Hematopoietic multipotent progenitor cell (in vitro differentiated cells): Measurements from ENCODE around the gene CHN2. TPM values are rescaled to one million over a fixed set of nuclear protein-coding genes. Genes with fewer than 3 reads are reported as not detected.
"Not testable (repeated sequence)": the region's sequence is repeated elsewhere in the genome, so short reads cannot be mapped to it uniquely, and the experiment has no call there.

ENCODE experiments used
- DNase-seq, 3 donors: peaks; one replicate each; pipeline ENCODE4 v3.0.0-alpha.2; 2011 to 2015; ENCODE audit warnings: low read depth in 2 of 3, low spot score in 2 of 3
- total RNA-seq: library from RNA; depleted of rRNA; stranded (reverse); fragments of >200 nt; gene quantifications from one replicate; pipeline ENCODE4 v1.2.3, GENCODE V29; 2012

Gene CHN2
- total RNA-seq, 1 donor, result 6.7 TPM

DNA sequence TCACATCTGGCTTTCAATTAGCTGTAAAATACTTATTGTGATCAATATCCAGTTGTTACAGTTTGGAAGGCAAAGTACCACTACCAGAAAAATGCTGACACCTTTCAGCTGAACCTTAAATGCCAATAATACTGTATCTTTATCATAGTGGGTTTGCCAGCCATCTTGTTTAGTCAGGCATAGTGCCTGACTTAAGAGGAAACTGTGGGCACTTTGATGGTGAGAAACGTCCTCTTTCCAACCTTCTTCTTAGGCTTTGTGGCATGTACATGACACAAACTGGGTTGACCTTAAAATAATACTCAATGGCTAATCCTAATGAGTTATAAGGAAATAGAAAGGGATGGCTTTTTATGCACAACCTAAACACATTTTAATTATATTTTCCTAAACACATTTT lies 316.8 kb downstream of the CHN2 start:
- peak in 1 of 3 donors; percentile 3 for DNase-seq

DNA sequence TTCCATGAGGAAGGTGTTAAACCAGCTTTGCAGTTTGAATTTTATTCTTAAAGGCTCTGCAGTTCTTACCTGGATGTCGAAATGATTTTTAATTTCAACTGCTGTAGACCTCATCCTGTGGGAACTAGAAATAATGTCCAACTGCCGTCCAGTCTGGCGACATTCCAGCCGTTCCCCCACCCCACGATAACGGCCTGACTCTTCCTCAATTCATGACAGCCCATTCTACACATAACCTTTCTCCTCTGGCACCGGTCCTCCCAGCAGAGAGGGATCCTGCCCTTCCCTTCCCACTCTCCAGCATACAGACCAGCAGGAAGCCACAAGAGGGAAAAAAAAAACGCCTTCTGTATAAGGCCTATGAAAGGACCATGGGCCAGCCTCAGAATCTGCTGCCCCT lies 317.3 kb downstream of the CHN2 start:
- DNase-seq, result no peak

DNA sequence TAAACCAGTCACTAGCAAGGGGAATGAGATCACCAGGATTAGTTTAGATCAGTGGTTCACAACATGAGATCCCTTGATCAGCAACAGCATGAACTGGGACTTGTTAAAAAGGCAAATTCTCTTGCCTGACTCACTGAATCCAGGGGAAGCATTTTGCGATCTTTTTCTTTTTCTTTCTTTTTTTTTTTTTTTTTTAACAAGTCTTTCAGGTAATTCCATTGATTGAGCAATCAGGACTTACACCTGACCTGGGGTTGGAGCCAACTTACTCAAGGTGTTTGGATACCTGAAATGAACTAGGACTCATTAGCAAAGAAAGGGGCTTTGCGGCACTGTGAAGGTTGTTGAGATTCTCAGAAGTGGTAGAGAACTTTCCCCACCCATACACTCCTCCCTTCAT lies 321.9 kb downstream of the CHN2 start:
- no peak for DNase-seq

DNA sequence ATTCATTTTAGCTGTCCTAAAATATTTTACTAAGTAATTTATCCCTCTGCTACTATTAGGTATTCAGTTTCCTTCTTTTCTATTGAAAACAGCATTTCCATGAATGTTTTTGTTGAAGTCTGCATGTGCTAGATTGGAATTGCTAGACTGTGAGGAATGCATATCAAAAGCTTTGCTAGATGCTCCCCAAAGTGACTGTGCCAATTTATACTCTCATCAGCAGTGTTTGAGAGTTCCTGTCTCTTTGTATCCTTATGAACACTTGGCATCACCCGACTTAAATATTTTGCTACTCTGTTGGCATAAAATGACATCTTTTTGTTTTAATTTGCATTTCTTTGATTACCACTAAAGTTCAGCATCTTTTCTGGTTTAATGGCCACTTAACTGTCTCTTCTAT lies 324.0 kb downstream of the CHN2 start:
- no peak for DNase-seq

DNA sequence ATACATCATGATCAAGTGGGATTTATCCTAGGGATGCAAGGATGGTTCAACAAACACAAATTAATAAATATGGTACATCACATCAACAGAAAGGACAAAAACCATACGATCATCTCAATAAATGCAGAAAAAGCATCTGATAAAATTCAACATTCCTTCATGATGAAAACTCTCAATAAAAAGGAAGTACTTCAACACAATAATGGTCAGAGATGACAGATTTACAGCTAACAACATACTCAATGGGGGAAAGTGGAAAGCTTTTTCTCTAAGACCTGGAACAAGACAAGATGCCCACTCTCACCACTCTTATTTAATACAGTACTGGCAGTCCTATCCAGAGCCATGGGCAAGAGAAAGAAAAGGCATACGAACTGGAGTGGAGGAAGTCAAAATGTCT lies 329.2 kb downstream of the CHN2 start:
- no peak for DNase-seq

DNA sequence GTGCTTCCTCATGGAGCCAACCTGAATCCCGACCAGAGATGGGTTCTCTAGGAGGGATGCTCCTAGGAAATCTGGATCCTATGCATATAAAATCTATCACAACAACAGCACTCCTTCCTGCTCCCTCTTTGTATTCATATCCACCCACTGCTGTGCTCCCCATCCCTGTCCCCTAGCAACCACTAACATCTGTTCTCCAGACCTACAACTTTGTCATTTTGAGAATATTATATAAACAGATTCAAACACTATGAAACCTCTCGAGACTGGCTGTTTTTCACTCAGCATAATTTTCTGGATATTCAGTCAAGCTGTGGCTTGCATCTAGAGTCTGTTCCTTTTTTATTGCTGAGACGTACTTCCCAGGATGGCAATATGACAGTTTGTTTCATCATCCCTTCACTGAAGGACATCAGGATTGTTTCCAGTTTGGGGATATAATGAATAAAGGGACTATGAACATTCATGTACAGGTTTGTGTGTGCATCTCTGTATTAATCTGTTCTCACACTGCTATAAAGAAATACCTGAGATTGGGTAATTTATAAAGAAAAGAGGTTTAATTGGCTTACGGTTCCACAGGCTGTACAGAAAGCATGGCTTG lies 333.0 kb downstream of the CHN2 start:
- no peak for DNase-seq

DNA sequence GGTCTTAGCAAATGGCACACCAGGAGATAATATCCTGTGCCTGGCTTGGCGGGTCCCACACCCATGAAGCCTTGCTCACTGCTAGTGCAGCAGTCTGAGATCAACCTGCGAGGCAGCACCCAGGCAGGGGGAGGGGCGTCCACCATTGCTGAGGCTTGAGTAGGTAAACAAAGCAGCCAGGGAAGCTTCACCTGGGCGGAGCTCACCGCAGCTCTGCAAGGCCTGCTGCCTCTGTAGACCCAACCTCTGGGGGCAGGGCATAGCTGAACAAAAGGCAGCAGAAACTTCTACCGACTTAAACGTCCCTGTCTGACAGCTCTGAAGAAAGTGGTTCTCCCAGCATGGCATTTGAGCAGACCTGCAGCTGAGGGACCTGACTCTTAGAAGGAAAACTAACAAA lies 334.0 kb downstream of the CHN2 start:
- not testable (repeated sequence) for DNase-seq

Other genes starting within 250 kb of the CHN2 start
- gene TRIL, start 236.4 kb upstream of the CHN2 start, total RNA-seq, result under 0.01 TPM
- gene CPVL, start 48.2 kb upstream of the CHN2 start, total RNA-seq, result 42.0 TPM